ENCODE data around the gene TNRC6B. TPM values are rescaled to one million over a fixed set of nuclear protein-coding genes. Genes with fewer than 3 reads are reported as not detected.

TNRC6B gene
- total RNA-seq, 1 experiment from 2014 or later: 44.6 TPM

DNA sequence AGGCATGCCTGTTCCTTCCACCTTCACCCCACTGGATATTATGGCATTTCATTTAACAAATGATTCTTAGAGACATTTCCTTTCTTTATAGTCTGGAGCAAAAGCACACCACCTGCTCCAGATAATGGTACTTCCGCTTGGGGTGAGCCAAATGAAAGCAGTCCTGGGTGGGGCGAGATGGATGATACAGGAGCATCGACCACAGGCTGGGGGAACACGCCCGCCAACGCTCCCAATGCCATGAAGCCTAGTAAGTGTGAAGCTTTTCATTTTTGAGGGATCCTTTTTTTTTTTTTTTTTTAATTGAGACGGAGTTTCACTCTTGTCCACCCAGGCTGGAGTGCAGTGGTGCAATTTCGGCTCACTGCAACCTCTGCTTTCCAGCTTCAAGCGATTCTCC is 92.3 kb downstream of the TNRC6B start:
- Mint-ChIP-seq H3K9me3 (ENCODE audit: low read depth, unreplicated experiment) (no peaks in the 10 kb centered on the region), H3K36me3 (ENCODE audit: insufficient read depth, unreplicated experiment) (peaks cover 21% of the 10 kb centered on the region), H3K4me3 (ENCODE audit: low read depth, unreplicated experiment) (no peak overlapping the region), H3K4me1 (ENCODE audit: low read depth, unreplicated experiment) (peaks cover 9% of the 10 kb centered on the region), H3K27me3 (ENCODE audit: unreplicated experiment) (no peaks in the 10 kb centered on the region), H3K27ac (ENCODE audit: unreplicated experiment) (no peak overlapping the region)
- DNase-seq: no peak
- TF ChIP-seq, protein P1, sequence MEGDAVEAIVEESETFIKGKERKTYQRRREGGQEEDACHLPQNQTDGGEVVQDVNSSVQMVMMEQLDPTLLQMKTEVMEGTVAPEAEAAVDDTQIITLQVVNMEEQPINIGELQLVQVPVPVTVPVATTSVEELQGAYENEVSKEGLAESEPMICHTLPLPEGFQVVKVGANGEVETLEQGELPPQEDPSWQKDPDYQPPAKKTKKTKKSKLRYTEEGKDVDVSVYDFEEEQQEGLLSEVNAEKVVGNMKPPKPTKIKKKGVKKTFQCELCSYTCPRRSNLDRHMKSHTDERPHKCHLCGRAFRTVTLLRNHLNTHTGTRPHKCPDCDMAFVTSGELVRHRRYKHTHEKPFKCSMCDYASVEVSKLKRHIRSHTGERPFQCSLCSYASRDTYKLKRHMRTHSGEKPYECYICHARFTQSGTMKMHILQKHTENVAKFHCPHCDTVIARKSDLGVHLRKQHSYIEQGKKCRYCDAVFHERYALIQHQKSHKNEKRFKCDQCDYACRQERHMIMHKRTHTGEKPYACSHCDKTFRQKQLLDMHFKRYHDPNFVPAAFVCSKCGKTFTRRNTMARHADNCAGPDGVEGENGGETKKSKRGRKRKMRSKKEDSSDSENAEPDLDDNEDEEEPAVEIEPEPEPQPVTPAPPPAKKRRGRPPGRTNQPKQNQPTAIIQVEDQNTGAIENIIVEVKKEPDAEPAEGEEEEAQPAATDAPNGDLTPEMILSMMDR (IDR thresholded peaks at IDR 0.05; ENCODE audit: unreplicated experiment): no peak
- CTCF ChIA-PET: no interaction called here
- no TSS peak for BruUV-seq (replicated peaks)
- intact Hi-C loops (cut with micrococcal nuclease; ENCODE audit: unreplicated experiment): no loop called here

DNA sequence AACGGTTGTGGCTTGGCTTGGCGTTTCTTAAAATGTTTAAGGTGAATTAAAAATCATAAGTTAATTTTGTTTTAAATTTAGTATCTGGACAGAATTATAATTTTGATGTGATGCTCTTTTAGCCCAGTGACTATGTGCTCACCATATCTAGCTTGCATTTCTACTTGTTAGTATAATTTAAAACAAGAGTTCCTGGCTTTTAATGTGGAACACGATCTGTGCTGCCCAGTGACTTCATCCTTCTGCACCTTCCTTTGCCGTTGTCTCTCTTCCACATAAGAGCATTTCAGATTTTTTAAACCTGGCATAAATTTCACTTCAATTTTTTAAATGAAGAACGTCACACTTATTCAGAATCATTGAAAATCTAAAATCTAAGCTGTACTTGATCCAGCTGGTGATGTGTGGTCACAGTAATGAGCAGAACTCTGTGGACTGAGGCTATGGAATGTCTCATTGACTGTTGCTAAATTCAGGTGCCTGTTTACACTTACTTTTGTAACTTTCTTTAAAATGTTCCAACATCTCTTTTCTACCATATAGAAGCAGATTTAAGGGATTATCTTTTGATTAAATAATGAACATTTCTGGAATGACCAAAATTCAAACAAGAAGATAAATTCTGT is 93.1 kb downstream of the TNRC6B start:
- Mint-ChIP-seq H3K27ac (ENCODE audit: unreplicated experiment) (no peak overlapping the region), H3K4me3 (ENCODE audit: low read depth, unreplicated experiment) (no peak overlapping the region), H3K36me3 (ENCODE audit: insufficient read depth, unreplicated experiment) (peaks cover 17% of the 10 kb centered on the region), H3K27me3 (ENCODE audit: unreplicated experiment) (no peaks in the 10 kb centered on the region), H3K9me3 (ENCODE audit: low read depth, unreplicated experiment) (no peaks in the 10 kb centered on the region), H3K4me1 (ENCODE audit: low read depth, unreplicated experiment) (peaks cover 9% of the 10 kb centered on the region)
- intact Hi-C loops (cut with micrococcal nuclease; ENCODE audit: unreplicated experiment): no loop called here
- TF ChIP-seq, protein P1 (IDR thresholded peaks at IDR 0.05; ENCODE audit: unreplicated experiment): no peak
- CTCF ChIA-PET: no interaction called here
- no TSS peak for BruUV-seq (replicated peaks)
- no peak for DNase-seq

DNA sequence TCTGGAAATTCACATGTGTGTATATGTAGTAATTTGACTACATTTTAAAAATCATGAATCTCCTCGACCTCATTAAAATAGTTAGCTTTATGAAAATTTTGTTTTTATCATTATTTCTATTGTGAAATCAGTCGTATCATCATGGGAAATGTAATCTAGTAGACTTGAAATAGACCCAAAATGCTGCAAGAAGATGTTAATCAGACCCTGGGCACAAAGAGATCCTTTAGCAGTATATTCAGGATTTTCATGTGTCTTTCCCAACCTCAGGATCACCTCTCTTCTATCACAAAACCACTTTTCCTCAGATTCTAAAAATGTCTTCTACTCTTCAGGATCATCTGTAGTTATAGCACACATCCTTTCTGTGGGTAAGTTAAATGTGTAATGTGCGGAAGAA is 93.7 kb downstream of the TNRC6B start:
- no peak overlapping the region for H3K27ac Mint-ChIP-seq (ENCODE audit: unreplicated experiment)
- H3K9me3 Mint-ChIP-seq (ENCODE audit: low read depth, unreplicated experiment): no peaks in the 10 kb centered on the region
- CTCF ChIA-PET: no interaction called here
- intact Hi-C loops (cut with micrococcal nuclease; ENCODE audit: unreplicated experiment): no loop called here
- no TSS peak for BruUV-seq (replicated peaks)
- TF ChIP-seq, protein P1 (IDR thresholded peaks at IDR 0.05; ENCODE audit: unreplicated experiment): no peak
- no peak overlapping the region for H3K4me3 Mint-ChIP-seq (ENCODE audit: low read depth, unreplicated experiment)
- peaks cover 8% of the 10 kb centered on the region for H3K4me1 Mint-ChIP-seq (ENCODE audit: low read depth, unreplicated experiment)
- peaks cover 19% of the 10 kb centered on the region for H3K36me3 Mint-ChIP-seq (ENCODE audit: insufficient read depth, unreplicated experiment)
- no peak for DNase-seq
- no peaks in the 10 kb centered on the region for H3K27me3 Mint-ChIP-seq (ENCODE audit: unreplicated experiment)

DNA sequence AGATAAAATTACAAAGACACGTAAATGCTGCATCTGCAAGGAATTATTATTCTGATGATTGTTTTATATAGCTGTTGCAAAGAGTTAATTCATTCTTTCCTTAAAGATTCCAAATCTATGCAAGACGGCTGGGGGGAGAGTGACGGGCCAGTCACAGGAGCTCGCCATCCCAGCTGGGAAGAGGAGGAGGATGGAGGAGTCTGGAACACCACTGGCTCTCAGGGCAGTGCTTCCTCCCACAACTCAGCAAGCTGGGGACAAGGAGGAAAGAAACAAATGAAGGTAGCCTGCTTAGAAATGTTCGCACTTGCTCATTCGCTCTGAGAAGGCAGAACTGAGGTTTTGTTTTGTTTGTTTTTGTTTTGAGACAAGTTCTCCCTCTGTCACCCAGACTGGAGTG is 95.6 kb downstream of the TNRC6B start:
- BruUV-seq (replicated peaks): no TSS peak
- H3K4me1 Mint-ChIP-seq (ENCODE audit: low read depth, unreplicated experiment): peaks cover 8% of the 10 kb centered on the region
- H3K9me3 Mint-ChIP-seq (ENCODE audit: low read depth, unreplicated experiment): no peaks in the 10 kb centered on the region
- TF ChIP-seq, protein P1 (IDR thresholded peaks at IDR 0.05; ENCODE audit: unreplicated experiment): no peak
- H3K36me3 Mint-ChIP-seq (ENCODE audit: insufficient read depth, unreplicated experiment): peaks cover 19% of the 10 kb centered on the region
- no peaks in the 10 kb centered on the region for H3K27me3 Mint-ChIP-seq (ENCODE audit: unreplicated experiment)
- intact Hi-C loops (cut with micrococcal nuclease; ENCODE audit: unreplicated experiment): no loop called here
- DNase-seq: no peak
- CTCF ChIA-PET: no interaction called here
- H3K27ac Mint-ChIP-seq (ENCODE audit: unreplicated experiment): no peak overlapping the region
- H3K4me3 Mint-ChIP-seq (ENCODE audit: low read depth, unreplicated experiment): no peak overlapping the region
